GM12878 (cell line): ENCODE results near the gene VCPKMT. TPM values are rescaled to one million over a fixed set of nuclear protein-coding genes. Genes with fewer than 3 reads are reported as not detected.

ENCODE experiments used
- ASH2L ChIP-seq: fragments of 300-600, 200-600 bp; sonication (generic); IDR thresholded peaks from 2 replicates; pipeline ENCODE4 v1.6.1; 2017; ENCODE audit warnings: low read depth, mild to moderate bottlenecking, borderline replicate concordance
- CHD4 ChIP-seq: fragments of 200-600 bp; sonication (generic); IDR thresholded peaks from 2 replicates; pipeline ENCODE4 v1.6.1; 2016; ENCODE audit warnings: mild to moderate bottlenecking
- CTCF ChIP-seq, 3 experiments: IDR thresholded peaks in 2 of 3; conservative IDR thresholded peaks in 1 of 3; 2 replicates each; pipeline ENCODE4 v1.5.1; 2011; ENCODE audit warnings: low read depth in 3 of 3, low read length in 3 of 3, mild to moderate bottlenecking in 3 of 3, control low read depth in 2 of 3, moderate library complexity in 2 of 3, inconsistent platforms in 1 of 3, mixed read lengths in 1 of 3; ENCODE audit not compliant: control insufficient read depth in 2 of 3, insufficient read depth in 1 of 3; ENCODE audit errors: extremely low read depth in 1 of 3
- IKZF1 ChIP-seq: fragments of 450-650 bp; conservative IDR thresholded peaks from 2 replicates; pipeline ENCODE4 v1.6.1; 2017; ENCODE audit warnings: antibody characterized with exemption, mild to moderate bottlenecking
- IRF5 ChIP-seq: fragments of 450-650 bp; IDR thresholded peaks from 2 replicates; pipeline ENCODE4 v1.6.1; 2017; ENCODE audit warnings: borderline replicate concordance
- MXI1 ChIP-seq: fragments of 150-350 bp; IDR thresholded peaks from 2 replicates; pipeline ENCODE4 v1.6.1; 2011; ENCODE audit warnings: low read depth, mild to moderate bottlenecking, inconsistent platforms, low read length, improper control_type of control experiment
- POLR2A ChIP-seq: IDR thresholded peaks from 2 replicates; pipeline ENCODE4 v1.6.1; 2011; ENCODE audit warnings: low read depth, mild to moderate bottlenecking, low read length
- POLR2AphosphoS2 ChIP-seq: IDR thresholded peaks from 2 replicates; pipeline ENCODE4 v1.6.1; 2011; ENCODE audit warnings: low read depth, mild to moderate bottlenecking, low read length, improper control_type of control experiment, moderate library complexity
- RAD21 ChIP-seq: IDR thresholded peaks from 2 replicates; pipeline ENCODE4 v1.6.1; 2011; ENCODE audit warnings: mild to moderate bottlenecking, low read depth, low read length, moderate library complexity; ENCODE audit not compliant: insufficient read depth
- SMAD5 ChIP-seq: IDR thresholded peaks from 2 replicates; pipeline ENCODE4 v1.6.1; 2016; ENCODE audit warnings: antibody characterized with exemption, low read depth
- STAT1 ChIP-seq: fragments of 450-650 bp; conservative IDR thresholded peaks from 2 replicates; pipeline ENCODE4 v1.6.1; 2014; ENCODE audit warnings: antibody characterized with exemption, mild to moderate bottlenecking
- ZNF207 ChIP-seq: fragments of 450-650 bp; IDR thresholded peaks from 2 replicates; pipeline ENCODE4 v1.6.1; 2014; ENCODE audit warnings: antibody characterized with exemption, mild to moderate bottlenecking, borderline replicate concordance
- polyA plus RNA-seq, 11 experiments: library from polyadenylated mRNA; depleted of rRNA in 4 of 11; unstranded in 6 of 11; stranded (reverse) in 5 of 11; fragments of >200 nt; fragmentation: Nextera tagmentation in 4 of 11; fragmentation: Illumina TruSeq in 1 of 11; extraction: Ambion mirVana in 4 of 11; extraction: Trizol in 1 of 11; gene quantifications; 1 replicate in 1 of 11; 2 replicates in 10 of 11; pipeline versions ENCODE4 v1.2.1 to v1.2.3, GENCODE V29; 2011 to 2016; ENCODE audit warnings: inconsistent platforms in 2 of 11, missing spikeins in 2 of 11, low read depth in 1 of 11
- total RNA-seq, 4 experiments: library from RNA; depleted of rRNA in 3 of 4; stranded (reverse); fragments of >200 nt in 3 of 4; fragmentation: Illumina TruSeq in 1 of 4; extraction: Trizol in 1 of 4; gene quantifications; 2 replicates each; pipeline versions ENCODE4 v1.2.1 to v1.2.3, GENCODE V29; 2013 to 2021

The VCPKMT gene
- total and polyA plus RNA-seq, 10 of the 15 experiments (the other 5 are each of a cell fraction or from before 2014, with no cell fraction given): 8.5 to 18.4 (median 12.8) TPM

- TF ChIP-seq CTCF (IDR thresholded peaks at IDR 0.05 in 2 of 3, conservative IDR thresholded peaks at IDR 0.05 in 1 of 3; ENCODE audit: control insufficient read depth in 2 of 3, extremely low read depth in 1 of 3, insufficient read depth in 1 of 3, low read depth in 3 of 3, low read length in 3 of 3) (no peak), ZNF207 (no peak), POLR2A (no peak), SMAD5 (no peak), POLR2AphosphoS2 (no peak), MXI1 (no peak), CHD4 (no peak), IKZF1 (no peak), STAT1 (no peak), ASH2L (no peak), RAD21 (no peak), IRF5 (no peak)
Observed at GRCh38 chr14:50107850-50108249, 8.5 kb downstream of the VCPKMT start (continued).
